A549 (cell line): ENCODE measurements around the gene SMG9.

Source experiments
- CBX2 ChIP-seq: fragments of 200-600 bp; sonication (generic); IDR thresholded peaks from 2 replicates; pipeline ENCODE4 v1.6.1; 2016; ENCODE audit warnings: low read depth, mild to moderate bottlenecking, borderline replicate concordance
- MAZ ChIP-seq: fragments of 150-350 bp; IDR thresholded peaks from 2 replicates; pipeline ENCODE4 v1.6.1; 2014; ENCODE audit warnings: antibody characterized with exemption, low read depth, low read length, borderline replicate concordance
- NPAS2 ChIP-seq: fragments of 250-450 bp; sonication (Bioruptor Pico); IDR thresholded peaks from 2 replicates; pipeline ENCODE4 v1.8.0; 2022; ENCODE audit warnings: mild to moderate bottlenecking, moderate library complexity, borderline replicate concordance
- TF ChIP-seq, protein P1 (sequence below): IDR thresholded peaks from 2 replicates; pipeline ENCODE4 v1.6.1; 2012
- TF ChIP-seq, protein P2 (sequence below): fragments of >200 bp; sonication (Bioruptor Twin); formaldehyde crosslinking; IDR thresholded peaks from 3 replicates; pipeline ENCODE4 v1.5.1; 2016
- TF ChIP-seq, protein P3 (sequence below): fragments of 200-600 bp; sonication (generic); IDR thresholded peaks from 2 replicates; pipeline ENCODE4 v1.6.1; 2016; ENCODE audit warnings: antibody characterized with exemption, mild to moderate bottlenecking, moderate library complexity
- TF ChIP-seq, protein P4 (sequence below): fragments of 150-350 bp; IDR thresholded peaks from 2 replicates; pipeline ENCODE4 v1.6.1; 2014; ENCODE audit warnings: low read depth, mild to moderate bottlenecking, low read length
- TF ChIP-seq, protein P5 (sequence below): fragments of >200 bp; sonication (Bioruptor Twin); formaldehyde crosslinking; IDR thresholded peaks from 3 replicates; pipeline ENCODE4 v1.6.1; 2016

DNA sequence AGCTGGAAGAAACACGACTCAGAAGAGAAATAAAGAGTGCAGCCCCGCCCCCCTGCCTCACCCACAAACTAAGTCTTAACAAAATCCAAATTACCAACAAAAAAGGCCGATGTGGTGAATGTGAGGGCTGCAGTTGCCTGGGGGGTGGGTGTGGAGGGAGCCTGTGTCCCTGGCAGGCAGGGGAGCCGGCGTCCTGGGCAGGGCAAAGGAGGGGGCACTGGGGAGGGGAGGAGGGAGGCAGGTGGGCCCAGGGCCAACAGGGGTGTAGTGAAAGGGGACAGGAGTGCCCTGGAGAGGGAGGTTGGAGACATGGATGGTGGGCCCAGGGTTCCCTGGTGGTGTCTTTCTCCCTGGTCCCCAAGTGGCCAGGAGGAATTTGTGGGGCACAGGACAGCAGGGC, 34.8 kb downstream of the SMG9 start:
- TF ChIP-seq, protein P1, sequence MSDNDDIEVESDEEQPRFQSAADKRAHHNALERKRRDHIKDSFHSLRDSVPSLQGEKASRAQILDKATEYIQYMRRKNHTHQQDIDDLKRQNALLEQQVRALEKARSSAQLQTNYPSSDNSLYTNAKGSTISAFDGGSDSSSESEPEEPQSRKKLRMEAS: no peak
- no peak for TF ChIP-seq MAZ
- TF ChIP-seq, protein P2, sequence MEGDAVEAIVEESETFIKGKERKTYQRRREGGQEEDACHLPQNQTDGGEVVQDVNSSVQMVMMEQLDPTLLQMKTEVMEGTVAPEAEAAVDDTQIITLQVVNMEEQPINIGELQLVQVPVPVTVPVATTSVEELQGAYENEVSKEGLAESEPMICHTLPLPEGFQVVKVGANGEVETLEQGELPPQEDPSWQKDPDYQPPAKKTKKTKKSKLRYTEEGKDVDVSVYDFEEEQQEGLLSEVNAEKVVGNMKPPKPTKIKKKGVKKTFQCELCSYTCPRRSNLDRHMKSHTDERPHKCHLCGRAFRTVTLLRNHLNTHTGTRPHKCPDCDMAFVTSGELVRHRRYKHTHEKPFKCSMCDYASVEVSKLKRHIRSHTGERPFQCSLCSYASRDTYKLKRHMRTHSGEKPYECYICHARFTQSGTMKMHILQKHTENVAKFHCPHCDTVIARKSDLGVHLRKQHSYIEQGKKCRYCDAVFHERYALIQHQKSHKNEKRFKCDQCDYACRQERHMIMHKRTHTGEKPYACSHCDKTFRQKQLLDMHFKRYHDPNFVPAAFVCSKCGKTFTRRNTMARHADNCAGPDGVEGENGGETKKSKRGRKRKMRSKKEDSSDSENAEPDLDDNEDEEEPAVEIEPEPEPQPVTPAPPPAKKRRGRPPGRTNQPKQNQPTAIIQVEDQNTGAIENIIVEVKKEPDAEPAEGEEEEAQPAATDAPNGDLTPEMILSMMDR: no peak
- TF ChIP-seq, protein P3, sequence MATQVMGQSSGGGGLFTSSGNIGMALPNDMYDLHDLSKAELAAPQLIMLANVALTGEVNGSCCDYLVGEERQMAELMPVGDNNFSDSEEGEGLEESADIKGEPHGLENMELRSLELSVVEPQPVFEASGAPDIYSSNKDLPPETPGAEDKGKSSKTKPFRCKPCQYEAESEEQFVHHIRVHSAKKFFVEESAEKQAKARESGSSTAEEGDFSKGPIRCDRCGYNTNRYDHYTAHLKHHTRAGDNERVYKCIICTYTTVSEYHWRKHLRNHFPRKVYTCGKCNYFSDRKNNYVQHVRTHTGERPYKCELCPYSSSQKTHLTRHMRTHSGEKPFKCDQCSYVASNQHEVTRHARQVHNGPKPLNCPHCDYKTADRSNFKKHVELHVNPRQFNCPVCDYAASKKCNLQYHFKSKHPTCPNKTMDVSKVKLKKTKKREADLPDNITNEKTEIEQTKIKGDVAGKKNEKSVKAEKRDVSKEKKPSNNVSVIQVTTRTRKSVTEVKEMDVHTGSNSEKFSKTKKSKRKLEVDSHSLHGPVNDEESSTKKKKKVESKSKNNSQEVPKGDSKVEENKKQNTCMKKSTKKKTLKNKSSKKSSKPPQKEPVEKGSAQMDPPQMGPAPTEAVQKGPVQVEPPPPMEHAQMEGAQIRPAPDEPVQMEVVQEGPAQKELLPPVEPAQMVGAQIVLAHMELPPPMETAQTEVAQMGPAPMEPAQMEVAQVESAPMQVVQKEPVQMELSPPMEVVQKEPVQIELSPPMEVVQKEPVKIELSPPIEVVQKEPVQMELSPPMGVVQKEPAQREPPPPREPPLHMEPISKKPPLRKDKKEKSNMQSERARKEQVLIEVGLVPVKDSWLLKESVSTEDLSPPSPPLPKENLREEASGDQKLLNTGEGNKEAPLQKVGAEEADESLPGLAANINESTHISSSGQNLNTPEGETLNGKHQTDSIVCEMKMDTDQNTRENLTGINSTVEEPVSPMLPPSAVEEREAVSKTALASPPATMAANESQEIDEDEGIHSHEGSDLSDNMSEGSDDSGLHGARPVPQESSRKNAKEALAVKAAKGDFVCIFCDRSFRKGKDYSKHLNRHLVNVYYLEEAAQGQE: no peak
- TF ChIP-seq, protein P4, sequence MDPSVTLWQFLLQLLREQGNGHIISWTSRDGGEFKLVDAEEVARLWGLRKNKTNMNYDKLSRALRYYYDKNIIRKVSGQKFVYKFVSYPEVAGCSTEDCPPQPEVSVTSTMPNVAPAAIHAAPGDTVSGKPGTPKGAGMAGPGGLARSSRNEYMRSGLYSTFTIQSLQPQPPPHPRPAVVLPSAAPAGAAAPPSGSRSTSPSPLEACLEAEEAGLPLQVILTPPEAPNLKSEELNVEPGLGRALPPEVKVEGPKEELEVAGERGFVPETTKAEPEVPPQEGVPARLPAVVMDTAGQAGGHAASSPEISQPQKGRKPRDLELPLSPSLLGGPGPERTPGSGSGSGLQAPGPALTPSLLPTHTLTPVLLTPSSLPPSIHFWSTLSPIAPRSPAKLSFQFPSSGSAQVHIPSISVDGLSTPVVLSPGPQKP: no peak
- TF ChIP-seq NPAS2 (CRISPR knock-in tag): no peak
- TF ChIP-seq, protein P5, sequence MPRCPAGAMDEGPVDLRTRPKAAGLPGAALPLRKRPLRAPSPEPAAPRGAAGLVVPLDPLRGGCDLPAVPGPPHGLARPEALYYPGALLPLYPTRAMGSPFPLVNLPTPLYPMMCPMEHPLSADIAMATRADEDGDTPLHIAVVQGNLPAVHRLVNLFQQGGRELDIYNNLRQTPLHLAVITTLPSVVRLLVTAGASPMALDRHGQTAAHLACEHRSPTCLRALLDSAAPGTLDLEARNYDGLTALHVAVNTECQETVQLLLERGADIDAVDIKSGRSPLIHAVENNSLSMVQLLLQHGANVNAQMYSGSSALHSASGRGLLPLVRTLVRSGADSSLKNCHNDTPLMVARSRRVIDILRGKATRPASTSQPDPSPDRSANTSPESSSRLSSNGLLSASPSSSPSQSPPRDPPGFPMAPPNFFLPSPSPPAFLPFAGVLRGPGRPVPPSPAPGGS: no peak
- no peak for TF ChIP-seq CBX2
